Measurements from ENCODE around the gene APBB1.

Gene APBB1

GRCh38 chr11:6418557-6419008 is 311 bp downstream of the APBB1 start:
- in situ Hi-C loops (cut with HindIII; ENCODE audit: low sequenced_read_pairs) = no loop called here

- in situ Hi-C loops (cut with HindIII; ENCODE audit: low sequenced_read_pairs) = no loop called here
Measured at GRCh38 chr11:6417907-6418556, 862 bp downstream of the APBB1 start.

DNA sequence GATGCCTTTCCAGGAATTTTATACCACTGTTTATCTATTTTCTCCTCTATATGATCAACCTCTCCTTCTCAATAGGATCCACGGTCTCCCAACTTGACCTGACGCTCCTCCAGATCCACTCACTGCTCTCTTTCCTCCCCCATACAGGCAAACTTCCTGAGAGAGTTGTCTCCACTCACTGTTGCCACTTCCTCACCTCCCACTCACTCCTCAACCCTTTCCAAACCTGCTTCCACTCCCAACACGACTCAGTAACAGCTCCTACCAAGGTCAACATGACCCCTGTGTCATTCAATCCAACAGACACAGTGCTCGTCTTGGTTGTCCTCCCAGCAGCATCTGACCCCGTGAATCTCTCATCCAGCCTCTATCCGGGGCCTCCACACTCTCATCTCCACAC is 3.1 kb downstream of the APBB1 start:
- in situ Hi-C loops (cut with HindIII; ENCODE audit: low sequenced_read_pairs) = no loop called here

DNA sequence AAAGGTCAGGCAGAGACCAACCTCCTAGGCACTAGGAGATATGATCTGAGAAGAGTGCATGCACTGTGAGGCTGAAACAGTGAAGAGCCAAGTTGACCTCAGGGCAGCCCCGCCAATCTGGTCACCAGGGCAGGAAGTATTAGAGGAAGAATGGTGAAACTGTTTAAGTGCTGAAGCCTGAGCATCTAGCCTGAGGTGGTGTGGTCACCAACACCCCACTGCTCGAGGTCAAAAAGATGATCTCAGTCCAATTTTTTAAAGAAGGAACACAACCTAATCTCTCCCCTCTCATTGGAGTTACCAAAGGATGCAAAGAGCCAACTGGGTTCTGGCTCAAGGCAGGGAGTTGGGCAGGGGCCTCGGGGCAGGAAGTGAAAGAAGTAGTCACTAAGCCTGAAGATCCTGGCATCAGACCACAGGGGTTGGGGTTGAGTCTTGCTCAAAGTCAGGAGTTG is 4.0 kb downstream of the APBB1 start:
- in situ Hi-C loops (cut with HindIII; ENCODE audit: low sequenced_read_pairs) = no loop called here

DNA sequence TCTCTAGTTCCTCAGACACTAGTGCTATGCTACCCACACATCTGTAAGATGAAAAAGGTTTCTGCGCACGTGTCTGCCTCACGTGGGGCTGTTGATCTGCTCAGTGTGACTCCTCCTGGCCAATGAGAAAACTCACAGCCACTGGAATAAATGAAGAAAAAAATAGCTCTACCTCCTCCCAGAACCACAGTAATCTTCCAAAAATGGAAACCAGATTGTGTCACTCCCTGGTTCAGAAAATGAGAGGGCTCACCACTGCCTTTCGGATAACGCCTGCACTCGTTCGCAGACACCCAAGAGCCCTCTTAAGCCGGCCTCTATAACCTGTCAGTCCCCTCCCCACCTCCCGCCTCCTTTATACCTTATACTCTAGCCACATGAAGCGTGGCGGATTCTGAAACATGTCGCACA is 5.1 kb downstream of the APBB1 start:
- in situ Hi-C loops (cut with HindIII; ENCODE audit: low sequenced_read_pairs) = no loop called here

GRCh38 chr11:6411594-6412031 is 7.3 kb downstream of the APBB1 start:
- in situ Hi-C loops (cut with HindIII; ENCODE audit: low sequenced_read_pairs) = no loop called here

DNA sequence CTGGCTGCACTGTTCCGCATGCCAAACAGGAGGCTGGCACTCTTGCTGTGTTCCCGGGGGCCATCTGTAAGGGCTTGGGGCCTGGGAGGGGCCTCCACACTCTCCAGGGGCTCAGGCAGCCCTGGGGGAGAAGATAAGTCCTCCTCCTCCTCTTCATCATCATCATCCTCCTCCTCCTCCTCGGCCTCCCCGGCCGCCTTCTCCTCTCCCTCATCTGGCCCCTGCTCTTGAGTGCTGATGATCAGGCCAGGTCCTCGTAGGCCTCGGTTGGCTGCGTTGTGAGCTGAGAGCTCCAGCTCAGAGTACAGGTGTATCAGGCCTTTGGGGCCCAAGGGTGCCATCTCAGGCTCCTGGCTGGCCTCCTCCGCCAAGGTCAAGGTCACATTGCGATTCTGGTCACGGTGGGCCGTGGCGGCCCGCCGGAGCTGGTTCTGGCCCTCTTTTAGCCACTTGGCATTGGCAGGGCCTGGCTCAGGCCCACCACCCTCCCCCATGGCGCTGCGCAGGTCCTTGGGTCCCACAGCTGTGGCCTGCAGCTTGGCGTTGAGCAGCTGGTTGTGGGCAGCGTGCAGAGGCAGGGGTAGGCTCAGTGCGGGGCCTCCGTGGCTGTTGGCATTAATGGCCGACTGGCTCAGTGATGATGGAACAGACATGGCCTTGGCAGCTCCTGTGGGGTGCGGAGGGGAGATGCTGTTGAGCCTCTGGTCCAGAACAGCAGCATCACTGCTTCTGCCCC is 8.0 kb downstream of the APBB1 start:
- in situ Hi-C loops (cut with HindIII; ENCODE audit: low sequenced_read_pairs) = no loop called here

DNA sequence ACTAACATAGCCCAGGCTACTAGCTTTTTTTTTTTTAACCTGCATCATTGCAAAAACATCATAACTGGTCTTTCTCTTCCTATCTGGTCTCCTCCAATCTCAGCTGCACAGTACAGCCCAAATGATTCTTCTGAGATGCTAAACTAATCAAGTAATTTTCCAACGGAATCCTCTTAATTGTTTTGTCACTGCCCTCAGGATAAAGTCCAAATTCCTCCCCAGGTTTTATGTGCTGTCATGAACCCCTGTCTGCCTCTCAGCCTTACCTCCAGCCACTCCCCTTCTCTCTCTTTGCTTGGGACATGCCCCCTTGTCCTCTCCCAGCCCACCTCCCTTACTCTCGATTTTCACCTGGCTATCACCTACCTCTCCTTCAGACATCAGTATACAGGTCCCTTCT is 12.5 kb downstream of the APBB1 start:
- in situ Hi-C loops (cut with HindIII; ENCODE audit: low sequenced_read_pairs) = no loop called here

DNA sequence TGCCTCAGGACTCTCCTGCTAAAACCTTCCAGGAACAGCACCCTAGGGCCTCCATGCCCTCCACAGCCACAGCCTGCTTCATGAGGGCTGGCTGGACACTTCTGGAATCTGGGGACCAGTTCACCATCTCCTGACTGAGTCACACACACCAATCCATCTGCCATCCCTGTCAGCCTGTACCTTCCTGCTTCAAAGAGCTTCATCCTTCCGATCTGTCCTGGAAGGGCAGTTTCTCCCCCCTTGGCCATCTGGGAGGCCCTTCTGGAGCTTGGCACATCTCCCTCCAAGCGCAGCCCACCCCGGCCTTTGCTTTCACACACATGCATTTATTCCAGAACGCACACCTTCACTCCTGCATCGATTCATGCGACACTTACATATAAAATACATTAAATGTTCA is 13.0 kb downstream of the APBB1 start:
- in situ Hi-C loops (cut with HindIII; ENCODE audit: low sequenced_read_pairs) = no loop called here

GRCh38 chr11:6405052-6405667 is 13.7 kb downstream of the APBB1 start:
- in situ Hi-C loops (cut with HindIII; ENCODE audit: low sequenced_read_pairs) = no loop called here

DNA sequence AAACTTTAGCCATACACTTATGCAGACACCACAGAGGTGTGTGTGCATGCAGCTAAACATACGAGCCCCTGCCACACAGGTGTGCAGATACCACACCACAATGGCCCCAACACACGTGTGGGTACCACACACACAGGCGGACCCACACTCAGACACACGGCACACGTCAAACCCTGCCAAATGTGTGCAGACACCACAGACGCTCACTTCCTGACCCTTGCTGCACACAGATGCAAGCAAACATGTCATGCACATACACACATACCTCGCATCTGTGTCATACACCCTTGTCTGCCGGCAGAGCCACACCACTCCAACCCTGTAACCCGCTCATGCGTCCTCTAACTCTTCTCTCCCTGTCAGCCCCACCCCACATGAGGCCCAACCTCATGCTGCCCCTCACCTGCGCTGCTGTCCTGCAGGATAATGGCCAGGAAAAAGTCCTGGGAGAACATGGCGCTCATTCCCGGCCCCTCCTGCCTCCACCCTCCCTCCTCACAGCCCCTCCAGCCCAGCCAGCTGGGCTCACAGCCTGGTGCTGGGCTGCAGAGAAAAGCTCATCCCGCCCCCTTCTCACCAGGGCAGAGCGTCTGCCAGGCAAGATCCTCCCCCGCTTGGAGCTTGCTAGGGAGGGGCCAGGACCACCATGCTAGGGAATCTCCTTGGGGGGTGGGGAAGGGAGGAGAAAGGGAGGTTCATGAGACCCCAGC is 14.4 kb downstream of the APBB1 start:
- in situ Hi-C loops (cut with HindIII; ENCODE audit: low sequenced_read_pairs) = loop anchor here (5.0 kb wide), 1 partner anchor 78 kb away; the partner anchor contains the start of genes ARFIP2 and TIMM10B

- in situ Hi-C loops (cut with HindIII; ENCODE audit: low sequenced_read_pairs) = loop anchor here (5.0 kb wide), 1 partner anchor 79 kb away; the partner anchor contains the start of genes ARFIP2 and TIMM10B
Measured at GRCh38 chr11:6403539-6403938, 15.4 kb downstream of the APBB1 start.

- in situ Hi-C loops (cut with HindIII; ENCODE audit: low sequenced_read_pairs) = loop anchor here (5.0 kb wide), 1 partner anchor 80 kb away; the partner anchor contains the start of genes ARFIP2 and TIMM10B
Measured at GRCh38 chr11:6402561-6402981, 16.3 kb downstream of the APBB1 start.

GRCh38 chr11:6402061-6402470 is 16.8 kb downstream of the APBB1 start:
- in situ Hi-C loops (cut with HindIII; ENCODE audit: low sequenced_read_pairs) = loop anchor here (5.0 kb wide), 1 partner anchor 80 kb away; the partner anchor contains the start of genes ARFIP2 and TIMM10B

DNA sequence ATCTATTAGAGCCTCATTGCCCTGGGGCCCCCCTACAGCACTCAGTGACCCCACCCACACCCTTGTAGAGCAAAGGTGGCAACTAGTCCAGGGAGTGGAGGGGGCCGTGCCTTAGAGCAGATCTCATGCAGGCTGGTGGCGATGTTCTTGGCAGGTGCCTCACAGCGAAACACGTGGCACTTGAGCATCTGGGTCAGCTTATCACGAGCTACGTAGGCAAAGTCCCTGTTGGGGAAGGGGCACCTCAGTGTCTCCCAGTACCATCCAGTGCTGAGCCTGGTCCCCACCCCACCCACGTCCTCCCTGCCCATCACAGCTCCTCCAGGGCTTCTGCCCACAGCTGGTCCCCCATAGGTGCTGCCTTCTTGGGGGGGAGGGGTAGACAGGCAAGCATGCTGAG is 17.4 kb downstream of the APBB1 start:
- in situ Hi-C loops (cut with HindIII; ENCODE audit: low sequenced_read_pairs) = loop anchor here (5.0 kb wide), 1 partner anchor 81 kb away; the partner anchor contains the start of genes ARFIP2 and TIMM10B

DNA sequence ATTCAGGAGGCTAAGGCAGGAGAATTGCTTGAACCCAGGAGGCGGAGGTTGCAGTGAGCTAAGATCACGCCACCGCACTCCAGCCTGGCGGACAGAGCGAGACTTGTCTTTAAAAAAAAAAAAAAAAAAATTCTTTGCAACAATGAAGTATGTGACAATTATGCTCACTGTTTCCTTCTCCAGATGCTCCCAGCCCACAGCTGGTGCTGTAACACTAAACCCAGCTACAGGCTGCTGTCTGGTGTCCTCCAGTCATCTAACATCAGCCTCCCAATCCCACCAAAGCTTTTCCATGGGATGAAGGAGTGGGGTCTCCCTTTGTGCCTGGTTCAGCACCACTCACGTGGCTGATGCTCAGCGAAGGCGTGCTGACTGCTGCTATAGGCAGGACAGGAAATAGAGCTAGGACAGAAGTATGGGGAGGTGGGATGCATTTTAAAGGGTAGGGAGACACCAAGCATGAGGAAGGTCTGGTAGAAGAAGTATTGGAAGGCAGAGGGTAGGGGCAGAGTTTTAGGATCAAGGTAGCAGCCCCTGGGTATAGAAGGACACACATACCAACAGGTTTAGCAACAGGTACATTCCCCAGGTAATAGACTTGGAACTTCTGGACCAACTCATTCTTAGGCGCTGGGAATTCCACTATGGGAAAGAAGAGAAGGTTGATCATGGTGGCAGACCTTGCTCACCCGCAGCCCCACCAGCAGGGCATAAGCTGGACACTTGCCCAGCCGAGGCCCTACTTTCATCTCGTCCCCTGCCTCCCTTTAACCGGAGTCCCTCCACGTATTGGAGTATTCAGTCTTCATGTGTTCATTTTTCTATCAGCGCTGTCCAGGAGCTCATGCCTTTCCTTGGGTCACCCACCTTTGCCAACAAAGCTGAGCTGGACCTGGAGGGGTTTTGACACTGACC is 18.2 kb downstream of the APBB1 start:
- in situ Hi-C loops (cut with HindIII; ENCODE audit: low sequenced_read_pairs) = loop anchor here (5.0 kb wide), 1 partner anchor 82 kb away; the partner anchor contains the start of genes ARFIP2 and TIMM10B

GRCh38 chr11:6397636-6398035 is 21.3 kb downstream of the APBB1 start:
- in situ Hi-C loops (cut with HindIII; ENCODE audit: low sequenced_read_pairs) = no loop called here

DNA sequence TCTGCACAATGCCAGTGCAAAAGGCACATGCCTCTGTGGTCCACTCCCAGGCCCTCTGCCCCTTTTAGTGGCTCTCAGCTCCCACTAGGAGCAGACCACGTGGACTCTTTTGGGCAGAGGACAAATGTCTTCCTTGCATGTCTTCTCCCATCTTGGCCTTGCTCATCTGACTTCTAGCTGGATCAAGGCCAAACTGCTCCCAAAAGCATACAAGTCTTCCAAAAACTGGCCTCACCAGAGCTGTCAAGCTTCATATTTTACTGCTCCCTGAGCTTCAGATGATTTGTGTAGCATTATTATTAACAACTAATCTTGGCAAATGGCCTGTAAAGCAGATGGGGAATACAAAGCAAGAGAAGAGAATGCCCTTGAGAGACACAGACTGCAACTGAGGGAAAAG is 21.7 kb downstream of the APBB1 start:
- in situ Hi-C loops (cut with HindIII; ENCODE audit: low sequenced_read_pairs) = no loop called here

DNA sequence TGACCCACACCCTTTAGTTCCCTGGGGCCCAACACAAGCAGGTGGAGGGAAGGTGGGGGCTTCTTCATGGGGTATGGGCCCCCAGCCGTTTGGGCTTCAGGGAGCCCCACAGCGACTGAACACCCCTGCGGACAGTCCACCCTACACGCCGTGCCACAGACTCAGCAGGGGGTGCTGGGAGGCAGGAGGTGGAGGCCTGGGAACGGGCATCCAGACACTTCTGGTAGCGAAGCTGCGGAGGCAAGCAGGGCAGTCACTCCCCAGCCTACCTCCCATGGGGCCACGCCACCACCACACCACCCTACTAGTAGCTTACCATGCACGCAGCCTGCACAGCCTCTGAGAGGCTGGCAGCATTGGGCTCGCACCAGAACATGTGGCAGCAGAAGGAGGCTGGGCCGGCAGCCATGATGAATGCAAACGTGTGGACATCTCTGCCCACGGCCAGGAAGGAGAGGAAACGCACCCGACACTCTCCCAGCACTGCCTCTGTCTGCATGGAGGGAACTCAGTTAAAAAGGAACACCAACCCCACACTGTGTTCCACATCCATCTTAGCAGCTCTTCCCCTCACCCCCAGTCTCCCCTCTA is 23.3 kb downstream of the APBB1 start:
- in situ Hi-C loops (cut with HindIII; ENCODE audit: low sequenced_read_pairs) = no loop called here

Data from endothelial cell of hepatic sinusoid (primary cell).